T-helper 2 cell treated with Interferon-gamma antibody and Interleukin-4, amounts not matched to agents 100 ng/mL and 5 ng/mL, for 36 hours (primary cell): ENCODE measurements around the gene RFX2. TPM values are rescaled to one million over a fixed set of nuclear protein-coding genes. Genes with fewer than 3 reads are reported as not detected.

Experiments
- intact Hi-C: fragments of 100-400 bp; cut with micrococcal nuclease; formaldehyde crosslinking; loops from one replicate; pipeline ENCODE4 v1.15.1; 2023
- total RNA-seq: library from RNA; stranded (reverse); gene quantifications from 2 replicates; pipeline ENCODE4 v1.2.3, GENCODE V29; 2022

RFX2 gene
- total RNA-seq, 1 donor from 2014 or later, result 8.1 TPM

DNA sequence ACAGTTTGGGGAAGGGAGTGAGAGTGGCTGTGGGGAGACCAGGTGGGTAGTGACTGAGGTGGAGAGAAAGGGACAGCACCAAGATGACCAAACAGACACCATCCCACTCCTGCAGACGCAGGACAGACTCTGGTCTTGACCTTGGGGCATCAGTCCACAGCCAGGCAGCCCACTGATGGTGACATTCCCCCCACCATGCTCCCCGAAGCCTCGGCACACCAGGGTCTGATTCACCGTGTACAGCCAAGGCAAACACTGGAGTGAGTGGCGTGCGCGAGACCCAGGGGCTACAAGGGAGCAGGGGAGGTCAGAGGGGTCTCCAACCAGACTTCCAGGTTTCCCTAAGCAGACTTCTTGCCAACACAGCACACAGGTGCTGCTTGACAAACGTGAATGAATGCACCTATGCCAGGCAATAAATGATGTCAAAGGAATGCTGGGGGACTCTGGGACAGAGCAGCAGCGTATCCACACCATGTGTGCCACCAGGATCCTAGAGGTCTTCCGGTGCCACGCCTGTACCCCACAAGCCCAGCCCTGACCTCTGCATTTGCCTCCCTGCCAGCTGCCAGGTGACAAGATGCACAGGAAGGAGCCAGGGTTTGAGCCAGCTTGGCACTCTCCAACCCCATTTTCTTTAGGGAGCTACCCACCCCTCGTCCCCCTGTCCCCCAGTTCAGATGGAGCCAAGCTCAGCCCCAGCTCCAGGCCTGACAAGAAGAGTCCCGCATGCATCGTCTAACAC lies 150.9 kb downstream of the RFX2 start:
- intact Hi-C loops, result no loop called here

DNA sequence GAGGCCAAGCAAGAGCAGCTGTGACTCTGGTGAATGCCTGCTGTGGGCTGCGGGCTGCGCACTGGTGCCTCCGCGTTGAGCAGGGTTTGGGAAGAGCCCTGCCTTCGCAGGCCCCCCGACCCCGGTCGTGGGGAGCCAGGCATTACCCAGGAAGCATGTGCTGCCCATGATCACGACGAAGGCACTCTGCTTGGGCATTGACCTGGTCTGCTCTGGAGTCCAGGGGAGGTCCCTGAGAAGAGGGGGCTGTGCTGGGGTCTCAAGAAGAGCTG lies 151.5 kb downstream of the RFX2 start:
- intact Hi-C loops, result no loop called here

DNA sequence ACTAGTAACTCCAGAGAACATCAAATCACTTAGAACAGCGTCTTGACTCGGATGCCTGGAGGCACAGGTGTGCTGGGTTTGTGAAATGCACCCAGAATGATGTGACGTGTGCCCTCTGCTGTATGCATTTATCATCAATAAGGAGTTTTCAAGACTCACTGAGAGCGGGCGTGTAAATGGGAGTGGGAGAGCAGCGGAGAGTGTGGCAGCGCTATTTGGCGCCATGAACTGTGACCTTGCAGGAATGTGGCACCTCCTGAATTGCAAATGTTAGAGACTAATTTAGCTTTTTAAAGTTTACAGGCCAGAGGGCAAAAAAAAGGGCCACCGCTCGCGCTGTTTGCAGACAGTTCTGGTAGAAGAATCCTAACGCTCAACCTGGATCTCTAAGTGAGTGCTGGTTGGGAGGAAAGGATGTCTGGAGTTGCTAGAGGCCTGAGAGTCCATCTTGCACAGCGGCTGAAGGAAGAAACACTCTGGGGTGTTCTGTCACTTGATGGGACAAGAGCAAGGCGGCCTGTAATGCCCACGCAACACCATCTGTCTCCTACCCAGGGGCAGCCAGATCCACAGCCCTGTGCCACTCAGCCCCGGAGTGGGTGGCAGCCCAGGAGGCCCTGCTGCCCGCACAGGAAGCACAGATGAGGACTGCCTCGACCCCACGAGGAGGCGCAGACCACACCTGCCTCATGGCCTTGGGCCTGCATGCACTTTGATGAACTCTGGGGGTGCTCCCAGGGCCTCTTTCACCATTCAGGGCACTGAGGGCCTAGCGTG lies 152.0 kb downstream of the RFX2 start:
- intact Hi-C loops, result no loop called here

DNA sequence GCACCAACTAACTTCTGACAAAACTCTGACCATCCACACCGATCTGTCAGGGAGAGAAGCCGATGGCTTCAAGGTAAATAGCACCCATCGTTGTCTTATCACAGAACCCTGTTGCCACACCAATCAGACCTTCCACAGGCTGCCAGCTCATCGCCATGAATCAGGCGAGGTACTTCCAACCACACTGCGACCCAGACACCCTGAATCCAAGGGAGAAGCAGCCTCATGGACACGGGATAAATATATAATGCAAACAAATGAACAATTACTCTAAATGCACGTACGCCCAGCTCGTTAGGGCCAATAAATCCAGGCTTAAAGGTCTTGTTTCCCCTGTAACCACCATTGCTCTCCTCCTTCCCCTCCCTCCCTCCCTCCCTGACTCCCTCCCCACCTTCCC lies 153.1 kb downstream of the RFX2 start:
- intact Hi-C loops, result no loop called here

DNA sequence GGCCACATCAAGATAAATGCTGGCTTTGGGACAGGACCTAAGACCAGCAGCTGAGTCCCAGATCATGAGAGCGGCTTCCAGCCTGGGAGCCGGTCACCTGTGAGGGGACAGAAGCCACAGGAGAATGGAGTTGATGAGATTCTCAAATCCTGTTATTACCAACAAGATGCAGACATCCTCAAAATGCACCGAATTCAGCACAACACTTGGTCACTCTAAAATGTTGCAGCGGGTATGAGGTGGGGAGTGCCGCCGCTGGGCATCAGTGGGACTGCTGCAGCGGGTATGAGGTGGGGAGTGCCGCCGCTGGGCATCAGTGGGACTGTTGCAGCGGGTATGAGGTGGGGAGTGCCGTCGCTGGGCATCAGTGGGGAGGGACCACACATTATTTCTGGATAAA lies 153.6 kb downstream of the RFX2 start:
- intact Hi-C loops, result no loop called here

DNA sequence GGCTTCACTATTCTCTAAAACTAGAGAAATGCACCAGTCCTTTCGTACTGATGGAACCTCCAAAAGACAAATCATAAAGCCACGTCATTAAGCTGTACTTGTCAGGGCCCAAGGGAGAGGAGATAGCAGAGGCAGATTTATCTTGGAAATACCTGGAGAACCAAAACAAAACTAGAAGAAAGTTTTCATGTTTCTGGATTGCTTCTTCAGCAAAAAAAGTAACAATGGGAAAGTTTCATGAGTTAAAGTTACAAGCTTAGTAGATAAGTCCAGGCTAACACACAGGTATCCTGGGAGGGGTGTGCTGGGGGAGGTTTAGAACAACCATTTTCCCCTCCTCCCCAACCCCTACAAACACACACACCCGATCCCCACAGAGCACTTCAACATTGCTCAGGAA lies 154.0 kb downstream of the RFX2 start:
- intact Hi-C loops, result no loop called here

- intact Hi-C loops, result no loop called here
Measured at GRCh38 chr19:5955636-5955935, 154.7 kb downstream of the RFX2 start.

GRCh38 chr19:5954293-5954692 lies 156.0 kb downstream of the RFX2 start:
- intact Hi-C loops, result loop anchor here (5.0 kb wide), 1 partner anchor 52 kb away; the partner anchor contains the start of genes NDUFA11 and VMAC

- intact Hi-C loops, result loop anchor here (5.0 kb wide), 1 partner anchor 51 kb away; the partner anchor contains the start of genes NDUFA11 and VMAC
Measured at GRCh38 chr19:5953680-5954213, 156.6 kb downstream of the RFX2 start.

DNA sequence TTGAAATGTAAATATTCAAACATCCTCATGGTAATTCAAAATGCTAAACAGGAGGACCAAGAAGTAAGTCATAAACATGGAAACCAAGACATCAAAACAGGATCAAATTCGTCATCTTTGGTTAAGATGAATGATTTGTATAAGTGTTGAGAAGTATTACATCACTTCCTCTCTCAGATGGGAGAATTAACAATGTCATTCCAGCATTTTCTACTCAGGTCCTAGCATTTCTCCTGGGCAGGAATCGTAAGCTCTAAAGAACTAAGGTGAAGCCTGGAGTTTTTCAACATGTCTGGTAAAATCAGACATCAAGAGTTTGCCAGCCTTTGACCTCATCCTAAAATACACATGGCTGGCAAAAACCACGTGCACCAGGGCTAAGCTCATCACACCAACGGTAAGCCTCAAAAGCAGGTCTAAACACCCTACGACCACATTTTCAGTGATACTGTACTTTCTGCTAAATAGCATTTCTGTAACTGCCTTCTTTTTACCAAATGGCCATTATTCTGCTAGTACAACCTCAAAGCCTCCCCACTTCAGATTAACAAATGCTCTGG lies 157.2 kb downstream of the RFX2 start:
- intact Hi-C loops, result loop anchor here (5.0 kb wide), 1 partner anchor 51 kb away; the partner anchor contains the start of genes NDUFA11 and VMAC

GRCh38 chr19:5952193-5953029 lies 157.9 kb downstream of the RFX2 start:
- intact Hi-C loops, result loop anchor here (5.0 kb wide), 1 partner anchor 50 kb away; the partner anchor contains the start of genes NDUFA11 and VMAC

DNA sequence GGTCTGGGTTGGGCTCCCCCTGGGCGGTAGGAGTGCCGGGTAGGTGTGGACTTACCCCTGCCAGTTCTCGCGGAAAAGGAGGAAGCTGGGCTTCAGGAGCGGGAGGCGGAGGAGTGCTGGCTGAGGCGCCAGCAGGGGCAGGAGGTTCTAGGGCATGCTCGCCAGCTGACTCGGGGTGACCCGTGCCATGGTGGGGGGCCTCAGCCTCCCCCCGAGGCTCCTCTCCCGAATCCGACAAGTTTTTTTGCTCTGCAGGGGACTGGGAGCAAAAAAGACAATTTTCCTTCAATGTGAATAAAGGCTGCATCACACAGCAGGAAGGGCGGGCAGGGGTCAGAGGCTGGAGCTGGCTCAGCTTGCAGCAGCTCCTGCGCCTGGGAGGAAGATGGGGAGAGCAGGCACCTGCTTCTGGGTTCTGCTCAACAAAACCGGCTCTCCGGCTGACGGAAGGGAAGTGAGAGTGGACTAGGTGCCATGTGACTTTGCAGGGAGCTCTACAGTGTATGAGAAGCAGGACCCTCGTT lies 158.9 kb downstream of the RFX2 start:
- intact Hi-C loops, result loop anchor here (5.0 kb wide), 1 partner anchor 49 kb away; the partner anchor contains the start of genes NDUFA11 and VMAC

GRCh38 chr19:5950741-5951140 lies 159.6 kb downstream of the RFX2 start:
- intact Hi-C loops, result loop anchor here (5.0 kb wide), 1 partner anchor 48 kb away; the partner anchor contains the start of genes NDUFA11 and VMAC

GRCh38 chr19:5949792-5950305 lies 160.5 kb downstream of the RFX2 start:
- intact Hi-C loops, result loop anchor here (5.0 kb wide), 1 partner anchor 48 kb away; the partner anchor contains the start of genes NDUFA11 and VMAC

DNA sequence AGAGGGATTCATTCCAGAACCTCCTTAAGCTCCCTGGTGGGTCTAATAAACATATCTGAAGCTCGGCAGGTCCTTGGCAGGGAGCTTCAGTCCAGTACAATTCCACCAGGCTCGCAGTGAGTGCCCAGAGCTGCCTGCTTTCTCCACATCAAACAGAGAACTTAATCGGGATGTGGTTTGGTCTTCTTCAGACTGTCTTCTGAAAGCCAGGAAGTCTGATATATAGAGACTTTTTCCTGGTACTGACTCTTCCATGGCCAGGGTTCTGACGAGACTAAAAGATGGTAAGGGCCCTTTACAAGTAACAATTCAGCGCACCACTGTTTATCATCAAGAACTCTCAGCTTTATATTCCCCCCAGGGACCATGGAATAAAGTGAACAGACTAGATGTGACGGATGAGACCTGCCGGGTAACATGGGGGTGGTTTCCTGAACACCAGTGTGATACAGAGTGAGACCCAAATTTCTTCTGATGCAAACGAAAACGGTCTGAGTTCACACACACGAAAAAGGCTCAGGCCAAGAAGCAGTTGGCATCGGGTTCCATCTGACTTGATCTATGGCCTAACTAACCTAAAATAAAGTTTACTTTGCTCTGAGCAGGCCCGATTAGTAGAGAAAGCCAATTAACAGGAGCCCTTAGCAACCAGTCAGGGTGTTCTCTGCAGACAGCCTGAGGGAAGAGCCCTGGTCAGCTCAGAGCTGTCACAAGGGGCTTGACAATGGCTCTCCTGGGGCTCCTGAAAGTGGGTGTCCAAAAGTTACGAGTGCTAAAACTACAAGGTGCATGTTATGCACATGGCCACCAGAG lies 161.3 kb downstream of the RFX2 start:
- intact Hi-C loops, result no loop called here

- intact Hi-C loops, result no loop called here
Measured at GRCh38 chr19:5947435-5947834, 162.9 kb downstream of the RFX2 start.

DNA sequence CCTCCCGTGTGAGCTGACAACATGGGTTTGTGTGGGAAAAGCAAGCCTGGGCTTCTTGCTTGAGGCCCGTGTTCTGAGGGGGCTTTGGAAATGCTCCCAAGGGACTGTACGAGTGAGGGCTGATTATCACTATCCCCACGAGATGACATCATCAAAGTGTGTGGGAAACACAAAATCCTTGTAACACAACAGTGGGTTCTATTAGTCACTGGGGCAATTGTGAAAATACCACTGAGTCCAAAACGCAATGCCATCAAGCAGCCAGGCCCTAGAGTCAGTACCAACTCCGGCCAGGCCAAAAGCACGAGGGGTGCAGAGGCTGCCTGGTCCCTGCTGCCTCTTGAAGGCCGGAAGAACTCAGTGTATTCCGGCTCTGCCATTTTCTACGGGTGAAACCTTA lies 166.7 kb downstream of the RFX2 start:
- intact Hi-C loops, result no loop called here
